Neural cell (in vitro differentiated cells): ENCODE results near the gene NR2C1. TPM values are rescaled to one million over a fixed set of nuclear protein-coding genes. Genes with fewer than 3 reads are reported as not detected.
"Not testable (repeated sequence)": the region's sequence is repeated elsewhere in the genome, so short reads cannot be mapped to it uniquely, and the experiment has no call there.

ENCODE experiments used
- H2AFZ ChIP-seq: fragments of 200-600, 300-800 bp; sonication (generic), shearing (Covaris generic); 2 replicates; pipeline ENCODE4 v1.6.0; 2014; ENCODE audit warnings: low read depth, mild to moderate bottlenecking, antibody characterized with exemption, low read length, moderate library complexity
- H3F3A ChIP-seq: fragments of 200-600 bp; shearing (Covaris generic); 2 replicates; pipeline ENCODE4 v1.6.1; 2016; ENCODE audit warnings: mild to moderate bottlenecking, moderate library complexity, mixed read lengths, antibody characterized with exemption, low read length; ENCODE audit not compliant: insufficient read depth, poor library complexity, severe bottlenecking
- H3K27ac ChIP-seq: fragments of 200-600, 300-800 bp; sonication (generic), shearing (Covaris generic); 2 replicates; pipeline ENCODE4 v1.5.1; 2014; ENCODE audit warnings: mild to moderate bottlenecking, low read length, moderate library complexity
- H3K27me3 ChIP-seq: fragments of 300-800, 200-600 bp; sonication (generic), shearing (Covaris generic); 2 replicates; pipeline ENCODE4 v1.6.0; 2014; ENCODE audit warnings: mild to moderate bottlenecking, low read depth, low read length, moderate library complexity; ENCODE audit not compliant: insufficient read depth
- H3K36me3 ChIP-seq: fragments of 300-800, 200-600 bp; sonication (generic), shearing (Covaris generic); 2 replicates; pipeline ENCODE4 v1.5.1; 2014; ENCODE audit warnings: mild to moderate bottlenecking, antibody characterized with exemption, low read length, moderate library complexity; ENCODE audit not compliant: insufficient read depth
- H3K4me2 ChIP-seq: fragments of 300-800, 200-600 bp; sonication (generic), shearing (Covaris generic); 2 replicates; pipeline ENCODE4 v1.6.0; 2014; ENCODE audit warnings: mild to moderate bottlenecking, low read length
- H3K4me3 ChIP-seq: fragments of 300-800, 200-600 bp; sonication (generic), shearing (Covaris generic); 2 replicates; pipeline ENCODE4 v1.5.1; 2014; ENCODE audit warnings: mild to moderate bottlenecking, low read length, moderate library complexity
- H3K79me2 ChIP-seq: fragments of 200-600 bp; shearing (Covaris generic); replicated peaks from 2 replicates; pipeline ENCODE4 v1.6.0; 2014; ENCODE audit warnings: mild to moderate bottlenecking, low read length, moderate library complexity; ENCODE audit not compliant: insufficient read depth
- H3K9ac ChIP-seq: fragments of 300-800, 200-600 bp; sonication (generic), shearing (Covaris generic); 2 replicates; pipeline ENCODE4 v1.6.1; 2016; ENCODE audit warnings: mild to moderate bottlenecking, low read length, mixed read lengths
- H3K9me2 ChIP-seq: fragments of 200-600 bp; shearing (Covaris generic); 2 replicates; pipeline ENCODE4 v1.6.1; 2016; ENCODE audit warnings: mild to moderate bottlenecking, low read length, mixed read lengths; ENCODE audit not compliant: insufficient read depth
- H3K9me3 ChIP-seq: fragments of 200-600, 300-800 bp; sonication (generic), shearing (Covaris generic); 2 replicates; pipeline ENCODE4 v1.6.1; 2016; ENCODE audit warnings: mild to moderate bottlenecking, mixed run types, low read length, moderate library complexity, mixed read lengths
- H4K20me1 ChIP-seq: fragments of 200-600 bp; shearing (Covaris generic); 2 replicates; pipeline ENCODE4 v1.6.1; 2016; ENCODE audit warnings: mild to moderate bottlenecking, mixed run types; ENCODE audit not compliant: insufficient read depth
- EP300 ChIP-seq: fragments of 450-650 bp; conservative IDR thresholded peaks from 2 replicates; pipeline ENCODE4 v1.6.1; 2014; ENCODE audit warnings: antibody characterized with exemption, mild to moderate bottlenecking, moderate library complexity; ENCODE audit not compliant: poor library complexity, severe bottlenecking
- EZH2 ChIP-seq: fragments of 200-600, 300-800 bp; shearing (Covaris generic), sonication (generic); IDR thresholded peaks from 2 replicates; pipeline ENCODE4 v1.6.1; 2014; ENCODE audit warnings: antibody characterized with exemption, low read length, borderline replicate concordance, mild to moderate bottlenecking; ENCODE audit not compliant: insufficient read depth, poor library complexity, severe bottlenecking
- MXI1 ChIP-seq: fragments of 450-650 bp; conservative IDR thresholded peaks from 2 replicates; pipeline ENCODE4 v1.6.1; 2014; ENCODE audit warnings: antibody characterized with exemption, mild to moderate bottlenecking; ENCODE audit not compliant: poor library complexity, severe bottlenecking
- POLR2AphosphoS5 ChIP-seq: IDR thresholded peaks from 2 replicates; pipeline ENCODE4 v1.6.1; 2012
- RAD21 ChIP-seq: fragments of 450-650 bp; conservative IDR thresholded peaks from 2 replicates; pipeline ENCODE4 v1.6.1; 2014; ENCODE audit warnings: antibody characterized with exemption, mild to moderate bottlenecking, moderate library complexity
- SMC3 ChIP-seq: fragments of 450-650 bp; conservative IDR thresholded peaks from 2 replicates; pipeline ENCODE4 v1.6.1; 2014; ENCODE audit warnings: antibody characterized with exemption, mild to moderate bottlenecking, moderate library complexity; ENCODE audit not compliant: poor library complexity
- TAF1 ChIP-seq: IDR thresholded peaks from 2 replicates; pipeline ENCODE4 v1.6.1; 2012; ENCODE audit warnings: low read depth
- polyA plus RNA-seq: library from polyadenylated mRNA; depleted of rRNA; stranded (reverse); fragments of >200 nt; gene quantifications from 2 replicates; pipeline ENCODE4 v1.2.3, GENCODE V29; 2014
- TF ChIP-seq, protein P1 (sequence below): IDR thresholded peaks from 2 replicates; pipeline ENCODE4 v1.6.1; 2012; ENCODE audit warnings: borderline replicate concordance
- TF ChIP-seq, protein P2 (sequence below): fragments of 450-650 bp; IDR thresholded peaks from 2 replicates; pipeline ENCODE4 v1.5.1; 2014; ENCODE audit warnings: antibody characterized with exemption, mild to moderate bottlenecking, moderate library complexity; ENCODE audit not compliant: poor library complexity, severe bottlenecking

NR2C1 gene
- polyA plus RNA-seq, 1 donor from 2014 or later, result 137 TPM

DNA sequence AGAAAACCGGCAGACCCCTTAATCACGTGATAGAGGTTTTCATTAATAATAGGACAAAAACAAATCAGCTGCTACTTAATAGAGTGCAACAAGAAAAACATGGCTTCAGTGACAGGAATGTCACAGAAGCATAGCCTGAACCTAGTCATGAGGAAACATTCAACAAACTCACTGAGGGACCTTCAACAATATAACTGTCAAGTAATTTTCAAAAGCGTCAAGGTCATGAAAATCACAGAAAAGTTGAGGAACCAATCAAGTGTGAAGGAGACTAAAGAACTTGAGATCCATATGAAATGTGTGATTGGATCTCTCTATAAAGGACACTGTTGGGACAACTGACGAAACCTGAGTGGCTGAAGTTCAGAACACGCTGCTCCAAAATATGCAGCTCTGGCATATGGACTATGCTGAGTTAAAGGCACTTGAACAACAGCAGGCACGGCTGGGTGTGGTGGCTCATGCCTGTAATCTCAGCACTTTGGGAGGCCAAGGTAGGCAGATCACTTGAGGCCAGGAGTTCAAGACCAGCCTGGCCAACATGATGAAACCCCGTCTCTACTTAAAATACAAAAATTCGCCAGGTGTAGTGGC is 86.2 kb downstream of the NR2C1 start:
- Histone ChIP-seq H3K4me2 (no peak overlapping the region), H4K20me1 (no peaks in the 10 kb centered on the region), H3K9me2 (no peaks in the 10 kb centered on the region), H3K27me3 (no peaks in the 10 kb centered on the region), H2AFZ (no peak overlapping the region), H3F3A (no peaks in the 10 kb centered on the region), H3K9ac (no peak overlapping the region), H3K79me2 (no peaks in the 10 kb centered on the region), H3K4me3 (no peak overlapping the region), H3K27ac (no peak overlapping the region), H3K36me3 (no peaks in the 10 kb centered on the region), H3K9me3 (no peaks in the 10 kb centered on the region)
- no peak for TF ChIP-seq TAF1
- TF ChIP-seq EZH2, result no peak
- TF ChIP-seq RAD21, result no peak
- TF ChIP-seq POLR2AphosphoS5, result no peak
- TF ChIP-seq, protein P1, sequence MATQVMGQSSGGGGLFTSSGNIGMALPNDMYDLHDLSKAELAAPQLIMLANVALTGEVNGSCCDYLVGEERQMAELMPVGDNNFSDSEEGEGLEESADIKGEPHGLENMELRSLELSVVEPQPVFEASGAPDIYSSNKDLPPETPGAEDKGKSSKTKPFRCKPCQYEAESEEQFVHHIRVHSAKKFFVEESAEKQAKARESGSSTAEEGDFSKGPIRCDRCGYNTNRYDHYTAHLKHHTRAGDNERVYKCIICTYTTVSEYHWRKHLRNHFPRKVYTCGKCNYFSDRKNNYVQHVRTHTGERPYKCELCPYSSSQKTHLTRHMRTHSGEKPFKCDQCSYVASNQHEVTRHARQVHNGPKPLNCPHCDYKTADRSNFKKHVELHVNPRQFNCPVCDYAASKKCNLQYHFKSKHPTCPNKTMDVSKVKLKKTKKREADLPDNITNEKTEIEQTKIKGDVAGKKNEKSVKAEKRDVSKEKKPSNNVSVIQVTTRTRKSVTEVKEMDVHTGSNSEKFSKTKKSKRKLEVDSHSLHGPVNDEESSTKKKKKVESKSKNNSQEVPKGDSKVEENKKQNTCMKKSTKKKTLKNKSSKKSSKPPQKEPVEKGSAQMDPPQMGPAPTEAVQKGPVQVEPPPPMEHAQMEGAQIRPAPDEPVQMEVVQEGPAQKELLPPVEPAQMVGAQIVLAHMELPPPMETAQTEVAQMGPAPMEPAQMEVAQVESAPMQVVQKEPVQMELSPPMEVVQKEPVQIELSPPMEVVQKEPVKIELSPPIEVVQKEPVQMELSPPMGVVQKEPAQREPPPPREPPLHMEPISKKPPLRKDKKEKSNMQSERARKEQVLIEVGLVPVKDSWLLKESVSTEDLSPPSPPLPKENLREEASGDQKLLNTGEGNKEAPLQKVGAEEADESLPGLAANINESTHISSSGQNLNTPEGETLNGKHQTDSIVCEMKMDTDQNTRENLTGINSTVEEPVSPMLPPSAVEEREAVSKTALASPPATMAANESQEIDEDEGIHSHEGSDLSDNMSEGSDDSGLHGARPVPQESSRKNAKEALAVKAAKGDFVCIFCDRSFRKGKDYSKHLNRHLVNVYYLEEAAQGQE, result no peak
- TF ChIP-seq, protein P2, sequence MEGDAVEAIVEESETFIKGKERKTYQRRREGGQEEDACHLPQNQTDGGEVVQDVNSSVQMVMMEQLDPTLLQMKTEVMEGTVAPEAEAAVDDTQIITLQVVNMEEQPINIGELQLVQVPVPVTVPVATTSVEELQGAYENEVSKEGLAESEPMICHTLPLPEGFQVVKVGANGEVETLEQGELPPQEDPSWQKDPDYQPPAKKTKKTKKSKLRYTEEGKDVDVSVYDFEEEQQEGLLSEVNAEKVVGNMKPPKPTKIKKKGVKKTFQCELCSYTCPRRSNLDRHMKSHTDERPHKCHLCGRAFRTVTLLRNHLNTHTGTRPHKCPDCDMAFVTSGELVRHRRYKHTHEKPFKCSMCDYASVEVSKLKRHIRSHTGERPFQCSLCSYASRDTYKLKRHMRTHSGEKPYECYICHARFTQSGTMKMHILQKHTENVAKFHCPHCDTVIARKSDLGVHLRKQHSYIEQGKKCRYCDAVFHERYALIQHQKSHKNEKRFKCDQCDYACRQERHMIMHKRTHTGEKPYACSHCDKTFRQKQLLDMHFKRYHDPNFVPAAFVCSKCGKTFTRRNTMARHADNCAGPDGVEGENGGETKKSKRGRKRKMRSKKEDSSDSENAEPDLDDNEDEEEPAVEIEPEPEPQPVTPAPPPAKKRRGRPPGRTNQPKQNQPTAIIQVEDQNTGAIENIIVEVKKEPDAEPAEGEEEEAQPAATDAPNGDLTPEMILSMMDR, result no peak
- TF ChIP-seq MXI1, result no peak
- no peak for TF ChIP-seq EP300
- TF ChIP-seq SMC3, result no peak

DNA sequence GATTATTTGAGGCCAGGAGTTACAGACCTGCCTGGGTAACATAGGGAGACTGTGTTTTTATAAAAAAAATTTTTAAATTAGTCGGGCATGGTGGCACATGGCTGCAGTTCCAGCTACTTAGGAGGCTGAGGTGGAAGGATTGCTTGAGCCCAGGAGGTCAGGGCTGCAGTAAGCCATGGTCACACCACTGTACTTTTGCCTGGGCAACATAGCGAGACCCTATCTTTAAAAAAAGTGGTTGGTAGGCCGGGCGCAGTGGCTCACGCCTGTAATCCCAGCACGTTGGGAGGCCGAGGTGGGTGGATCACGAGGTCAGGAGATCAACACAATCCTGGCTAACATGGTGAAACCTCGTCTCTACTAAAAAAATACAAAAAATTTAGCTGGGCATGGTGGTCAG is 88.3 kb downstream of the NR2C1 start:
- H4K20me1 ChIP-seq, H3K9me3 ChIP-seq, H3K27ac ChIP-seq, H3K36me3 ChIP-seq, H3F3A ChIP-seq, H3K9ac ChIP-seq, H3K79me2 ChIP-seq, H3K4me2 ChIP-seq, H2AFZ ChIP-seq, H3K4me3 ChIP-seq, H3K27me3 ChIP-seq, H3K9me2 ChIP-seq: not testable (repeated sequence)

DNA sequence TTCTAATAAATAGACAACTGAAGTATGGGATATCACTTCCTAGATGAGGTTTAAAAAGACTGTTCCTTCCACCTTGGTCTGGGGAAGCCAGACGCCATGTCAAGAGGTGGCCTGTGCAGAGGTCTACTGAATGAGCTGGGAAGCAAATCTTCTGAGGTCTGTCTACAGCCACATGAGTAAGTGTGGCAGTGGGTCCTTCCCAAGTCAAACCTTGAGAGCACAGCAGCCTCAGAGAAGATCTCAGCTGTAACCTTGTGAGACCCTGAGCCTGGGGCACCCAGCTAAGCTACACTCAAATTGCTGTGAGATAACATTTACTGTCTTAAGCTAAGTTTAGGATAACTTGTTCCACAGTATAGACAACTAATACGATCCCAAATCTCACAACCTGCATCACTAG is 90.1 kb downstream of the NR2C1 start:
- no peaks in the 10 kb centered on the region for H3K9me3 ChIP-seq
- no peak overlapping the region for H3K27ac ChIP-seq
- H3K79me2 ChIP-seq, result no peaks in the 10 kb centered on the region
- no peaks in the 10 kb centered on the region for H3F3A ChIP-seq
- H3K9ac ChIP-seq, result no peak overlapping the region
- no peak overlapping the region for H2AFZ ChIP-seq
- no peaks in the 10 kb centered on the region for H3K36me3 ChIP-seq
- H3K4me3 ChIP-seq, result no peak overlapping the region
- H3K27me3 ChIP-seq, result no peaks in the 10 kb centered on the region
- H3K9me2 ChIP-seq, result no peaks in the 10 kb centered on the region
- no peak overlapping the region for H3K4me2 ChIP-seq
- TF ChIP-seq SMC3, result no peak
- no peak for TF ChIP-seq EZH2
- TF ChIP-seq RAD21, result no peak
- TF ChIP-seq, protein P2, result no peak
- TF ChIP-seq, protein P1, result no peak
- no peak for TF ChIP-seq POLR2AphosphoS5
- TF ChIP-seq MXI1, result no peak
- no peak for TF ChIP-seq EP300
- no peak for TF ChIP-seq TAF1
- no peaks in the 10 kb centered on the region for H4K20me1 ChIP-seq
